ENCODE results near the gene TKTL2. TPM values are rescaled to one million over a fixed set of nuclear protein-coding genes. Genes with fewer than 3 reads are reported as not detected.

The TKTL2 gene
- total RNA-seq, 1 experiment from 2014 or later, result not detected

GRCh38 chr4:163494360-163495241 is 21.0 kb upstream of the TKTL2 start, which contains the start of gene TMA16 (continued):
- TF ChIP-seq HMGXB4 (CRISPR knock-in tag; IDR thresholded peaks at IDR 0.05) (peak; percentile 57), GABPB1 (CRISPR knock-in tag; IDR thresholded peaks at IDR 0.05) (peak; percentile 83), NFE2L1 (CRISPR knock-in tag; IDR thresholded peaks at IDR 0.05) (peak; percentile 73), ESRRA (CRISPR knock-in tag; IDR thresholded peaks at IDR 0.05; ENCODE audit: borderline replicate concordance) (no peak), KAT7 (CRISPR knock-in tag; IDR thresholded peaks at IDR 0.05; ENCODE audit: borderline replicate concordance) (peak; percentile 41; the same call in 1 of the 2 replicates), PREB (CRISPR knock-in tag; IDR thresholded peaks at IDR 0.05; ENCODE audit: borderline replicate concordance) (no peak), CBFB (CRISPR knock-in tag; IDR thresholded peaks at IDR 0.05; ENCODE audit: low read depth) (no peak), E2F4 (CRISPR knock-in tag; IDR thresholded peaks at IDR 0.05; ENCODE audit: borderline replicate concordance, low read depth) (peak; percentile 72; the same call in 1 of the 2 replicates), ARID4B (CRISPR knock-in tag; IDR thresholded peaks at IDR 0.05; ENCODE audit: borderline replicate concordance) (peak; percentile 23; the same call in 1 of the 2 replicates), TEAD1 (CRISPR knock-in tag; IDR thresholded peaks at IDR 0.05) (peak; percentile 86), JUN (CRISPR knock-in tag; IDR thresholded peaks at IDR 0.05) (peak; percentile 30; the same call in 1 of the 2 replicates), FOXP4 (CRISPR knock-in tag; IDR thresholded peaks at IDR 0.05) (0 out of 2 replicates have a peak, but pooled peaks have one; percentile 69), FOXJ3 (CRISPR knock-in tag; IDR thresholded peaks at IDR 0.05; ENCODE audit: borderline replicate concordance) (no peak), ZNF396 (CRISPR knock-in tag; IDR thresholded peaks at IDR 0.05; ENCODE audit: borderline replicate concordance) (no peak), E2F1 (CRISPR knock-in tag; IDR thresholded peaks at IDR 0.05) (peak; percentile 82; the same call in 1 of the 2 replicates), CREM (CRISPR knock-in tag; IDR thresholded peaks at IDR 0.05) (peak; percentile 64), SP1 (CRISPR knock-in tag; conservative IDR thresholded peaks at IDR 0.05) (peak; percentile 65), IRF1 (CRISPR knock-in tag; IDR thresholded peaks at IDR 0.05) (no peak)
